Measurements from ENCODE around the gene KATNA1.
A peak's percentile ranks its signal among the peaks of the same experiment; 100 is the strongest.
"Not testable (repeated sequence)": the region's sequence is repeated elsewhere in the genome, so short reads cannot be mapped to it uniquely, and the experiment has no call there.

KATNA1 gene

GRCh38 chr6:149648148-149649145 is at the start of gene KATNA1:
TSS of gene KATNA1 (minus strand) at chr6:149648714. CDS start at chr6:149638547, 10,167 bp downstream.
- TF ChIP-seq, protein P1, sequence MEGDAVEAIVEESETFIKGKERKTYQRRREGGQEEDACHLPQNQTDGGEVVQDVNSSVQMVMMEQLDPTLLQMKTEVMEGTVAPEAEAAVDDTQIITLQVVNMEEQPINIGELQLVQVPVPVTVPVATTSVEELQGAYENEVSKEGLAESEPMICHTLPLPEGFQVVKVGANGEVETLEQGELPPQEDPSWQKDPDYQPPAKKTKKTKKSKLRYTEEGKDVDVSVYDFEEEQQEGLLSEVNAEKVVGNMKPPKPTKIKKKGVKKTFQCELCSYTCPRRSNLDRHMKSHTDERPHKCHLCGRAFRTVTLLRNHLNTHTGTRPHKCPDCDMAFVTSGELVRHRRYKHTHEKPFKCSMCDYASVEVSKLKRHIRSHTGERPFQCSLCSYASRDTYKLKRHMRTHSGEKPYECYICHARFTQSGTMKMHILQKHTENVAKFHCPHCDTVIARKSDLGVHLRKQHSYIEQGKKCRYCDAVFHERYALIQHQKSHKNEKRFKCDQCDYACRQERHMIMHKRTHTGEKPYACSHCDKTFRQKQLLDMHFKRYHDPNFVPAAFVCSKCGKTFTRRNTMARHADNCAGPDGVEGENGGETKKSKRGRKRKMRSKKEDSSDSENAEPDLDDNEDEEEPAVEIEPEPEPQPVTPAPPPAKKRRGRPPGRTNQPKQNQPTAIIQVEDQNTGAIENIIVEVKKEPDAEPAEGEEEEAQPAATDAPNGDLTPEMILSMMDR (IDR thresholded peaks at IDR 0.05; ENCODE audit: low read depth, low read length), result no peak
- DNase-seq (ENCODE audit: extremely low read depth, low read depth), result peak; percentile 34

DNA sequence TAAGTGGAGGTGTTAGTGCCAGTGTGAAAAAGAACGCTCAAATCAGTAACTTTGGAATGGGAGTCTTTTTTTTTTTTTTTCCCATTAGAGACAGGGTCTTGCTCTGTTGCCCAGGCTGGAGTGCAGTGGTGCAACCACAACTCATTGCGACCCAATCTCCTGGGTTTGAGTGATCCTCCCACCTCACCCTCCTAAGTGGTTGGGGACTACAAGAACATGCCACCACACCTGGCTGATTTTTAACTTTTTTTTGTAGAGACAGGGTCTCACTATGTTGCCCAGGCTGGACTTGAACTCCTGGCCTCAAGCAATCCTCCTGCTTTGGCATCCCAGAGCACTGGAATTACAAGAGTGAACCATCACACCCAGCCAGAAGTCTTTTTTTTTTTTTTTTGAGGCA is 49.7 kb upstream of the KATNA1 start:
- TF ChIP-seq, protein P1 (IDR thresholded peaks at IDR 0.05; ENCODE audit: low read depth, low read length), result no peak

GRCh38 chr6:149696901-149697300 is 48.4 kb upstream of the KATNA1 start:
- TF ChIP-seq, protein P1 (IDR thresholded peaks at IDR 0.05; ENCODE audit: low read depth, low read length), result no peak
- no peak for DNase-seq (ENCODE audit: extremely low read depth, low read depth)

More for the DNA sequence above, 49.7 kb upstream of the KATNA1 start:
- DNase-seq (ENCODE audit: extremely low read depth, low read depth), result no peak

DNA sequence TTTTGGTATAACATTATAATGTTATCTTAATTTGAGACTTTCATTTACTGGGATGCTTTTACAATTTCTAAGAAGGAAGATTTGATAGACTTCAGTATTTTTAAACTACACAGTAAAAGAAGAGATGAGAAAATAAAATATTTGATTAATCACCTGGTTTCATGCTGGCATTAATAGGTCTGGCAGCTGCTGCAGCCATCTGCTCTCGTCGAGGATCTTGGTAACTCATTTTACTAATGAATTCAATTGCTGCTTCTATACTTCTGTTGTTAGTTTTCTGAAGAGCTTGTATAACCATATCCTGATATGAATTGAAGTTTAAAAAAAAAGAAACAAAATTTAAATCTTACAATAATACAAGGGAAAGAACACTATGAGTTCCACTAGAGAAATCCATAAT is 46.4 kb upstream of the KATNA1 start:
- TF ChIP-seq, protein P1 (IDR thresholded peaks at IDR 0.05; ENCODE audit: low read depth, low read length), result no peak
- no peak for DNase-seq (ENCODE audit: extremely low read depth, low read depth)

GRCh38 chr6:149691201-149691600 is 42.7 kb upstream of the KATNA1 start:
- TF ChIP-seq, protein P1 (IDR thresholded peaks at IDR 0.05; ENCODE audit: low read depth, low read length), result no peak
- DNase-seq (ENCODE audit: extremely low read depth, low read depth), result no peak

GRCh38 chr6:149686230-149686629 is 37.7 kb upstream of the KATNA1 start:
- no peak for DNase-seq (ENCODE audit: extremely low read depth, low read depth)
- TF ChIP-seq, protein P1 (IDR thresholded peaks at IDR 0.05; ENCODE audit: low read depth, low read length), result no peak

GRCh38 chr6:149683256-149683859 is 34.8 kb upstream of the KATNA1 start:
- DNase-seq (ENCODE audit: extremely low read depth, low read depth), result no peak
- TF ChIP-seq, protein P1 (IDR thresholded peaks at IDR 0.05; ENCODE audit: low read depth, low read length), result no peak

- not testable (repeated sequence) for DNase-seq (ENCODE audit: extremely low read depth, low read depth)
These were observed 33.3 kb upstream of the KATNA1 start for GRCh38 chr6:149681845-149682244.
